ENCODE measurements around the gene OR8K5.
"Not testable (repeated sequence)": the region's sequence is repeated elsewhere in the genome, so short reads cannot be mapped to it uniquely, and the experiment has no call there.

OR8K5 gene

GRCh38 chr11:56160217-56160616, at the start of gene OR8K5:
Gene OR8K5 (minus strand): TSS chr11:56160317. CDS start chr11:56160317, 0 bp downstream.
- no peak for DNase-seq (ENCODE audit: low read depth)

GRCh38 chr11:56207790-56208189, 47.7 kb upstream of the OR8K5 start:
- no peak for DNase-seq (ENCODE audit: low read depth)

- no peak for DNase-seq (ENCODE audit: low read depth)
These were observed 37.2 kb upstream of the OR8K5 start for GRCh38 chr11:56197367-56197766.

- DNase-seq (ENCODE audit: low read depth): no peak
These were observed 36.6 kb upstream of the OR8K5 start for GRCh38 chr11:56196705-56197104.

- no peak for DNase-seq (ENCODE audit: low read depth)
These were observed 28.5 kb upstream of the OR8K5 start for GRCh38 chr11:56188602-56189001.

GRCh38 chr11:56183459-56183858, 23.3 kb upstream of the OR8K5 start:
- no peak for DNase-seq (ENCODE audit: low read depth)

- DNase-seq (ENCODE audit: low read depth): no peak
These were observed 16.2 kb upstream of the OR8K5 start, which contains the start of gene OR5J2 for GRCh38 chr11:56176318-56176717. Gene OR5J2 (plus strand): TSS chr11:56176618. CDS start chr11:56176618, 0 bp downstream.

GRCh38 chr11:56172256-56172830, 12.2 kb upstream of the OR8K5 start:
- DNase-seq (ENCODE audit: low read depth): no peak

- no peak for DNase-seq (ENCODE audit: low read depth)
These were observed 3.7 kb upstream of the OR8K5 start for GRCh38 chr11:56163804-56164203.

GRCh38 chr11:56152333-56152732, 7.8 kb downstream of the OR8K5 start:
- DNase-seq (ENCODE audit: low read depth): no peak

- no peak for DNase-seq (ENCODE audit: low read depth)
These were observed 8.7 kb downstream of the OR8K5 start for GRCh38 chr11:56151376-56151775.

- DNase-seq (ENCODE audit: low read depth): not testable (repeated sequence)
These were observed 16.4 kb downstream of the OR8K5 start for GRCh38 chr11:56143681-56144080.

GRCh38 chr11:56140151-56140661, 19.9 kb downstream of the OR8K5 start, which contains the start of gene OR8J3:
Gene OR8J3 (minus strand): TSS chr11:56140201. CDS start chr11:56137718, 2,483 bp downstream.
- DNase-seq (ENCODE audit: low read depth): no peak

- DNase-seq (ENCODE audit: low read depth): no peak
These were observed 38.0 kb downstream of the OR8K5 start, which contains the start of gene OR8H3 for GRCh38 chr11:56122073-56122472. Gene OR8H3 (plus strand): TSS chr11:56122373. CDS start chr11:56122373, 0 bp downstream.
